GM18519 (cell line): ENCODE results near the gene ZDHHC20.

Experiments
- ATAC-seq: cut with Tn5 transposase; IDR thresholded peaks from one replicate; pipeline ENCODE4 v1.9.1; 2021; ENCODE audit warnings: mild to moderate bottlenecking, moderate library complexity; ENCODE audit not compliant: unreplicated experiment, low FRiP score

Gene ZDHHC20

GRCh38 chr13:21328836-21329477, 130.1 kb downstream of the ZDHHC20 start:
- ATAC-seq = no peak

GRCh38 chr13:21328201-21328600, 130.9 kb downstream of the ZDHHC20 start:
- no peak for ATAC-seq

GRCh38 chr13:21326155-21327031, 132.7 kb downstream of the ZDHHC20 start:
- no peak for ATAC-seq

GRCh38 chr13:21324803-21325202, 134.3 kb downstream of the ZDHHC20 start:
- ATAC-seq = no peak

GRCh38 chr13:21322988-21323387, 136.1 kb downstream of the ZDHHC20 start:
- no peak for ATAC-seq
